Lung (tissue), 12 donors: Measurements from ENCODE around the gene CD3G. TPM values are rescaled to one million over a fixed set of nuclear protein-coding genes. Genes with fewer than 3 reads are reported as not detected.

Source experiments
- ATAC-seq: fragments of 200-7000 bp; cut with Tn5 transposase; one replicate; pipeline ENCODE4 v1.9.1; 2020; ENCODE audit warnings: moderate number of reproducible peaks; ENCODE audit not compliant: insufficient read depth, low FRiP score
- DNase-seq, 3 donors: peaks; one replicate each; pipeline ENCODE4 v3.0.0-alpha.2; 2013 to 2017
- H3K27ac ChIP-seq, 2 donors: one replicate each; pipeline ENCODE4 v1.5.1; 2013; ENCODE audit warnings: mild to moderate bottlenecking in 2 of 2, moderate library complexity in 2 of 2, control low read depth in 1 of 2, inconsistent platforms in 1 of 2, low read depth in 1 of 2, low read length in 1 of 2
- H3K27me3 ChIP-seq, 3 donors: one replicate each; pipeline ENCODE4 v1.5.1; 2013; ENCODE audit warnings: low read length in 2 of 3; ENCODE audit not compliant: control insufficient read depth in 3 of 3, insufficient read depth in 3 of 3
- H3K36me3 ChIP-seq, 4 donors: one replicate each; pipeline ENCODE4 v1.5.1; 2013; ENCODE audit warnings: low read length in 4 of 4, mild to moderate bottlenecking in 1 of 4, moderate library complexity in 1 of 4; ENCODE audit not compliant: control insufficient read depth in 4 of 4, insufficient read depth in 4 of 4
- H3K4me1 ChIP-seq, 5 donors: one replicate each; pipeline ENCODE4 v1.5.1; 2013; ENCODE audit warnings: low read length in 5 of 5, mild to moderate bottlenecking in 2 of 5, moderate library complexity in 1 of 5; ENCODE audit not compliant: control insufficient read depth in 5 of 5, insufficient read depth in 5 of 5
- H3K4me3 ChIP-seq: one replicate; pipeline ENCODE4 v1.5.1; 2013; ENCODE audit warnings: mild to moderate bottlenecking, control low read depth, moderate library complexity
- H3K9ac ChIP-seq, 2 donors: one replicate each; pipeline ENCODE4 v1.5.1; 2013; ENCODE audit warnings: low read length in 2 of 2, control low read depth in 1 of 2; ENCODE audit not compliant: insufficient read depth in 1 of 2
- H3K9me3 ChIP-seq, 4 donors: one replicate each; pipeline ENCODE4 v1.5.1; 2013; ENCODE audit warnings: low read length in 3 of 4, mild to moderate bottlenecking in 1 of 4, moderate library complexity in 1 of 4; ENCODE audit not compliant: control insufficient read depth in 4 of 4, insufficient read depth in 3 of 4
- WGBS, 2 donors: extraction: QIAGEN DNeasy Blood & Tissue Kit; methylation state at CpG; one replicate each; pipeline ENCODE4 v1.1.7; 2013; 5-methylcytosine and 5-hydroxymethylcytosine counted together
- polyA plus RNA-seq, 2 donors: library from polyadenylated mRNA; stranded (reverse); fragments of 200-250 nt; gene quantifications; one replicate each; pipeline ENCODE4 v1.2.1, GENCODE V29; 2013
- total RNA-seq, 2 donors: library from RNA; depleted of rRNA in 1 of 2; stranded (reverse); fragments of >200 nt in 1 of 2; gene quantifications; one replicate each; pipeline ENCODE4 v1.2.1, GENCODE V29; 2014 to 2021
- TF ChIP-seq, protein P1 (sequence below): IDR thresholded peaks from 2 replicates; pipeline ENCODE4 v1.5.1; 2012; ENCODE audit warnings: mild to moderate bottlenecking; ENCODE audit errors: control extremely low read depth, extremely low read depth
- donor health status: control.
- donor health status: control.
- donor health status: Bipolar disorder and iron deficiency.
- donor health status: healthy.
- donor health status: DM: yes; HTN: yes; CAD: no.

CD3G gene
- total and polyA plus RNA-seq, 4 donors = 0.55 to 2.7 (median 1.1) TPM

- Histone ChIP-seq H3K9ac (no peak overlapping the region), H3K4me1 (no peaks in the 10 kb centered on the region), H3K9me3 (no peaks in the 10 kb centered on the region), H3K4me3 (no peak overlapping the region), H3K36me3 (no peaks in the 10 kb centered on the region), H3K27ac (no peak overlapping the region), H3K27me3 (peaks cover 0 to 6% (median 0%) of the 10 kb centered on the region in 3 donors)
- DNase-seq = no peak
- ATAC-seq = no peak
- TF ChIP-seq, protein P1, sequence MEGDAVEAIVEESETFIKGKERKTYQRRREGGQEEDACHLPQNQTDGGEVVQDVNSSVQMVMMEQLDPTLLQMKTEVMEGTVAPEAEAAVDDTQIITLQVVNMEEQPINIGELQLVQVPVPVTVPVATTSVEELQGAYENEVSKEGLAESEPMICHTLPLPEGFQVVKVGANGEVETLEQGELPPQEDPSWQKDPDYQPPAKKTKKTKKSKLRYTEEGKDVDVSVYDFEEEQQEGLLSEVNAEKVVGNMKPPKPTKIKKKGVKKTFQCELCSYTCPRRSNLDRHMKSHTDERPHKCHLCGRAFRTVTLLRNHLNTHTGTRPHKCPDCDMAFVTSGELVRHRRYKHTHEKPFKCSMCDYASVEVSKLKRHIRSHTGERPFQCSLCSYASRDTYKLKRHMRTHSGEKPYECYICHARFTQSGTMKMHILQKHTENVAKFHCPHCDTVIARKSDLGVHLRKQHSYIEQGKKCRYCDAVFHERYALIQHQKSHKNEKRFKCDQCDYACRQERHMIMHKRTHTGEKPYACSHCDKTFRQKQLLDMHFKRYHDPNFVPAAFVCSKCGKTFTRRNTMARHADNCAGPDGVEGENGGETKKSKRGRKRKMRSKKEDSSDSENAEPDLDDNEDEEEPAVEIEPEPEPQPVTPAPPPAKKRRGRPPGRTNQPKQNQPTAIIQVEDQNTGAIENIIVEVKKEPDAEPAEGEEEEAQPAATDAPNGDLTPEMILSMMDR = no peak
- 73 to 86% methylated on average over 8 of the region's 8 CpGs for WGBS, 2 donors
Measured at GRCh38 chr11:118301600-118302195, 42.4 kb upstream of the CD3G start.

- H3K9ac ChIP-seq = no peak overlapping the region
- no peak overlapping the region for H3K4me3 ChIP-seq
- TF ChIP-seq, protein P1 = no peak
- DNase-seq = no peak
- ATAC-seq = no peak
- H3K27ac ChIP-seq = no peak overlapping the region
- no peaks in the 10 kb centered on the region for H3K36me3 ChIP-seq
- peaks cover 0 to 6% (median 0%) of the 10 kb centered on the region in 3 donors for H3K27me3 ChIP-seq
- WGBS, 2 donors = 50 to 60% methylated on average over 1 of the region's 1 CpG
- H3K9me3 ChIP-seq = no peaks in the 10 kb centered on the region
- no peaks in the 10 kb centered on the region for H3K4me1 ChIP-seq
Measured at GRCh38 chr11:118304227-118304567, 39.9 kb upstream of the CD3G start.

- Histone ChIP-seq H3K27ac (no peak within 1 kb of the TSS), H3K36me3 (no peaks in the 10 kb centered on the region), H3K9me3 (no peaks in the 10 kb centered on the region), H3K27me3 (peaks cover 0 to 6% (median 3%) of the 10 kb centered on the region in 3 donors), H3K9ac (no peak within 1 kb of the TSS), H3K4me1 (no peaks in the 10 kb centered on the region), H3K4me3 (no peak within 1 kb of the TSS)
- TF ChIP-seq, protein P1 = no peak
- WGBS, 2 donors = 74 to 75% methylated on average over 8 of the region's 8 CpGs
- no peak for ATAC-seq
- DNase-seq = no peak
Measured at GRCh38 chr11:118304568-118305248, 39.4 kb upstream of the CD3G start, which contains the start of gene CD3E. Gene CD3E (plus strand): TSS chr11:118304730. CDS start chr11:118304953, 223 bp downstream.
